ENCODE data around the gene STYXL2. TPM values are rescaled to one million over a fixed set of nuclear protein-coding genes. Genes with fewer than 3 reads are reported as not detected.

STYXL2 gene
- total RNA-seq, 1 donor = not detected

- no peak for DNase-seq (ENCODE audit: low read depth)
- no peak for TF ChIP-seq CTCF (IDR thresholded peaks at IDR 0.05; ENCODE audit: insufficient read depth, low read depth, low read length)
- no peak overlapping the region for H3K4me3 ChIP-seq (ENCODE audit: low read depth, low read length)
Observed at GRCh38 chr1:167136806-167137205, 42.9 kb downstream of the STYXL2 start.

- no peak for TF ChIP-seq CTCF (IDR thresholded peaks at IDR 0.05; ENCODE audit: insufficient read depth, low read depth, low read length)
- no peak for DNase-seq (ENCODE audit: low read depth)
- no peak overlapping the region for H3K4me3 ChIP-seq (ENCODE audit: low read depth, low read length)
Observed at GRCh38 chr1:167137332-167137781, 43.5 kb downstream of the STYXL2 start.

- DNase-seq (ENCODE audit: low read depth) = no peak
Observed at GRCh38 chr1:167137793-167138510, 44.1 kb downstream of the STYXL2 start.

GRCh38 chr1:167138703-167139102 lies 44.8 kb downstream of the STYXL2 start:
- no peak for DNase-seq (ENCODE audit: low read depth)
- no peak for TF ChIP-seq CTCF (IDR thresholded peaks at IDR 0.05; ENCODE audit: insufficient read depth, low read depth, low read length)
- no peak overlapping the region for H3K4me3 ChIP-seq (ENCODE audit: low read depth, low read length)

More at GRCh38 chr1:167137793-167138510, 44.1 kb downstream of the STYXL2 start:
- no peak overlapping the region for H3K4me3 ChIP-seq (ENCODE audit: low read depth, low read length)
- no peak for TF ChIP-seq CTCF (IDR thresholded peaks at IDR 0.05; ENCODE audit: insufficient read depth, low read depth, low read length)

GRCh38 chr1:167141963-167142362 lies 48.1 kb downstream of the STYXL2 start:
- DNase-seq (ENCODE audit: low read depth) = no peak
- no peak overlapping the region for H3K4me3 ChIP-seq (ENCODE audit: low read depth, low read length)
- TF ChIP-seq CTCF (IDR thresholded peaks at IDR 0.05; ENCODE audit: insufficient read depth, low read depth, low read length) = no peak

Other genes starting within 250 kb of the STYXL2 start
- gene TADA1, start 217.8 kb upstream of the STYXL2 start, total RNA-seq = 10.6 and 16.0 TPM in 2 replicates
- 0.32 and 0.43 TPM in 2 replicates for gene ILDR2, start 118.5 kb upstream of the STYXL2 start, total RNA-seq
- gene MAEL, start 104.8 kb upstream of the STYXL2 start, total RNA-seq = 8.6 and 11.3 TPM in 2 replicates
- not detected in 2 replicates for gene GPA33, start 3.7 kb upstream of the STYXL2 start, total RNA-seq
- gene POU2F1, start 126.8 kb downstream of the STYXL2 start, total RNA-seq = 5.8 and 6.9 TPM in 2 replicates